HepG2 (cell line): ENCODE results near the gene VAMP8. TPM values are rescaled to one million over a fixed set of nuclear protein-coding genes. Genes with fewer than 3 reads are reported as not detected.

Experiments
- AHR ChIP-seq: IDR thresholded peaks from 2 replicates; pipeline ENCODE4 v1.6.1; 2018; ENCODE audit warnings: missing genetic modification reagents, missing compliant biosample characterization
- ATF6 ChIP-seq: sonication (generic); formaldehyde crosslinking; conservative IDR thresholded peaks from 2 replicates; pipeline ENCODE4 v1.4.0; 2020; ENCODE audit warnings: missing genetic modification reagents
- CEBPB ChIP-seq: IDR thresholded peaks from 2 replicates; pipeline ENCODE4 v1.6.1; 2011; ENCODE audit warnings: low read depth, low read length, improper control_type of control experiment, borderline replicate concordance
- FOXP4 ChIP-seq: sonication (generic); formaldehyde crosslinking; IDR thresholded peaks from 2 replicates; pipeline ENCODE4 v1.4.0; 2020; ENCODE audit warnings: missing genetic modification reagents
- GPN1 ChIP-seq: sonication (generic); formaldehyde crosslinking; IDR thresholded peaks from 2 replicates; pipeline ENCODE4 v1.5.1; 2020; ENCODE audit warnings: missing genetic modification reagents, borderline replicate concordance
- HDAC1 ChIP-seq: sonication (generic); formaldehyde crosslinking; IDR thresholded peaks from 2 replicates; pipeline ENCODE4 v1.5.1; 2020; ENCODE audit warnings: mild to moderate bottlenecking, missing genetic modification reagents
- HOXD1 ChIP-seq: sonication (generic); formaldehyde crosslinking; IDR thresholded peaks from 2 replicates; pipeline ENCODE4 v1.5.0; 2020; ENCODE audit warnings: missing genetic modification reagents
- IRX3 ChIP-seq: sonication (generic); formaldehyde crosslinking; IDR thresholded peaks from 2 replicates; pipeline ENCODE4 v1.8.1; 2023; ENCODE audit warnings: mild to moderate bottlenecking, low read depth, missing genetic modification reagents, borderline replicate concordance
- KDM5A ChIP-seq: fragments of 200-600 bp; sonication (generic); IDR thresholded peaks from 2 replicates; pipeline ENCODE4 v1.7.0; 2018; ENCODE audit warnings: antibody characterized with exemption, mild to moderate bottlenecking, low read length, borderline replicate concordance
- MEF2D ChIP-seq: sonication (generic); formaldehyde crosslinking; IDR thresholded peaks from 2 replicates; pipeline ENCODE4 v1.5.1; 2020; ENCODE audit warnings: mild to moderate bottlenecking, missing genetic modification reagents
- MXI1 ChIP-seq: IDR thresholded peaks from 3 replicates; pipeline ENCODE4 v1.6.1; 2012; ENCODE audit warnings: low read depth, low read length, inconsistent platforms, borderline replicate concordance
- MZF1 ChIP-seq: sonication (generic); formaldehyde crosslinking; IDR thresholded peaks from 2 replicates; pipeline ENCODE4 v1.8.1; 2023; ENCODE audit warnings: mild to moderate bottlenecking, missing genetic modification reagents, borderline replicate concordance
- NFE2L2 ChIP-seq: fragments of 150-350 bp; IDR thresholded peaks from 2 replicates; pipeline ENCODE4 v1.6.1; 2014; ENCODE audit warnings: low read length
- NR2F2 ChIP-seq: IDR thresholded peaks from 2 replicates; pipeline ENCODE4 v1.6.1; 2012; ENCODE audit warnings: low read depth, inconsistent platforms, borderline replicate concordance
- NR2F6 ChIP-seq, 2 experiments: IDR thresholded peaks; 2 replicates each; pipeline ENCODE4 v1.6.1; 2016; ENCODE audit warnings: antibody characterized with exemption in 1 of 2, mild to moderate bottlenecking in 1 of 2
- PCBP1 ChIP-seq: fragments of 200-400 bp; formaldehyde crosslinking; IDR thresholded peaks from 2 replicates; pipeline ENCODE4 v1.6.1; 2017; ENCODE audit warnings: mild to moderate bottlenecking, low read depth, low read length, borderline replicate concordance
- REST ChIP-seq, 2 experiments: IDR thresholded peaks; 2 replicates each; pipeline ENCODE4 v1.6.1; 2011 to 2012; ENCODE audit warnings: low read length in 2 of 2, borderline replicate concordance in 1 of 2, low read depth in 1 of 2, mild to moderate bottlenecking in 1 of 2, moderate library complexity in 1 of 2
- SNRNP70 ChIP-seq: fragments of 200-400 bp; formaldehyde crosslinking; IDR thresholded peaks from 2 replicates; pipeline ENCODE4 v1.6.1; 2017; ENCODE audit warnings: mild to moderate bottlenecking, low read depth, low read length, moderate library complexity
- ZNF546 ChIP-seq: sonication (generic); formaldehyde crosslinking; conservative IDR thresholded peaks from 2 replicates; pipeline ENCODE4 v1.8.1; 2023; ENCODE audit warnings: mild to moderate bottlenecking, missing genetic modification reagents
- ZNF567 ChIP-seq: sonication (generic); formaldehyde crosslinking; IDR thresholded peaks from 2 replicates; pipeline ENCODE4 v1.8.1; 2023; ENCODE audit warnings: mild to moderate bottlenecking, missing genetic modification reagents, borderline replicate concordance
- ZNF607 ChIP-seq: sonication (generic); formaldehyde crosslinking; IDR thresholded peaks from 2 replicates; pipeline ENCODE4 v1.5.1; 2020; ENCODE audit warnings: missing genetic modification reagents, mild to moderate bottlenecking, borderline replicate concordance
- ZNF773 ChIP-seq: sonication (generic); formaldehyde crosslinking; IDR thresholded peaks from 2 replicates; pipeline ENCODE4 v1.4.0; 2020; ENCODE audit warnings: missing genetic modification reagents, borderline replicate concordance
- polyA plus RNA-seq, 8 experiments: library from polyadenylated mRNA; depleted of rRNA in 3 of 8; stranded (reverse) in 7 of 8; unstranded in 1 of 8; fragments of >200 nt; fragmentation: Illumina TruSeq in 4 of 8; extraction: Trizol in 4 of 8; gene quantifications; 2 replicates each; pipeline versions ENCODE4 v1.2.1 to v1.2.3, GENCODE V29; 2011 to 2016; ENCODE audit warnings: low read depth in 4 of 8, missing spikeins in 1 of 8, mixed read lengths in 1 of 8; ENCODE audit not compliant: insufficient read depth in 1 of 8
- total RNA-seq, 5 experiments: library from RNA; depleted of rRNA; stranded (reverse); fragments of >200 nt; fragmentation: Illumina TruSeq; extraction: Trizol; gene quantifications; 2 replicates each; pipeline ENCODE4 v1.2.3, GENCODE V29; 2016; ENCODE audit warnings: low read depth in 1 of 5

Gene VAMP8
- total and polyA plus RNA-seq, 2 of the 13 experiments (the other 11 are each of a cell fraction or from before 2014, with no cell fraction given) = 83.3 to 157 TPM

GRCh38 chr2:85589982-85590791 lies 12.8 kb downstream of the VAMP8 start (continued):
- no peak for TF ChIP-seq PCBP1
- TF ChIP-seq HDAC1 (CRISPR knock-in tag) = peak; percentile 68
- peak in 1 of 2 experiments; percentile 20; a peak in 1 of 4 replicates for TF ChIP-seq REST (IDR thresholded peaks at IDR 0.05; ENCODE audit: borderline replicate concordance in 1 of 2, low read depth in 1 of 2, low read length in 2 of 2)
- TF ChIP-seq GPN1 (CRISPR knock-in tag) = no peak
- TF ChIP-seq MEF2D (CRISPR knock-in tag) = peak; percentile 76; the same call in 1 of the 2 replicates
- TF ChIP-seq ZNF567 (CRISPR knock-in tag) = 0 out of 2 replicates have a peak, but pooled peaks have one; percentile 77
- TF ChIP-seq NR2F2 = peak; percentile 75
- TF ChIP-seq MZF1 (CRISPR knock-in tag) = no peak
- no peak for TF ChIP-seq KDM5A
- TF ChIP-seq SNRNP70 = no peak
- peak; percentile 81; the same call in 1 of the 2 replicates for TF ChIP-seq FOXP4 (CRISPR knock-in tag)
- TF ChIP-seq MXI1 = peak; percentile 45; the same call in 1 of the 3 replicates
- TF ChIP-seq NR2F6 (IDR thresholded peaks at IDR 0.05) = peak; percentile 85
- TF ChIP-seq NR2F6 (CRISPR knock-in tag; IDR thresholded peaks at IDR 0.05) = peak; percentile 90
- no peak for TF ChIP-seq HOXD1 (CRISPR knock-in tag)
- no peak for TF ChIP-seq IRX3 (CRISPR knock-in tag)
- TF ChIP-seq ZNF773 (CRISPR knock-in tag) = no peak
- no peak for TF ChIP-seq NFE2L2
- TF ChIP-seq CEBPB = no peak
- TF ChIP-seq ZNF607 (CRISPR knock-in tag) = no peak
- TF ChIP-seq ATF6 = no peak
- TF ChIP-seq ZNF546 = no peak
- no peak for TF ChIP-seq AHR (CRISPR knock-in tag)
